Panc1 (cell line): ENCODE data around the gene ITGB6. TPM values are rescaled to one million over a fixed set of nuclear protein-coding genes. Genes with fewer than 3 reads are reported as not detected.
A peak's percentile ranks its signal among the peaks of the same experiment; 100 is the strongest.

ENCODE experiments used
- ATAC-seq: fragments of 200-7000 bp; cut with Tn5 transposase; 2 replicates; pipeline ENCODE4 v1.9.1; 2020; ENCODE audit warnings: mild to moderate bottlenecking, moderate library complexity
- BruUV-seq: library from RNA; stranded (reverse); fragments of 400-500 nt; replicated peaks from 2 replicates; lab custom pipeline; 2021; lab: Mats Ljungman, UMichigan
- CTCF ChIA-PET: fragments of 300-600 bp; sonication (Branson Sonifier 250); formaldehyde crosslinking; loops from one replicate; lab custom pipeline; 2022; ENCODE audit warnings: antibody characterized with exemption; lab: Charles Lee
- POLR2A ChIA-PET: fragments of 300-600 bp; sonication (Branson Sonifier 250); formaldehyde crosslinking; loops from one replicate; lab custom pipeline; 2022; ENCODE audit warnings: antibody characterized with exemption; lab: Charles Lee
- DNase-seq: peaks from one replicate; pipeline ENCODE4 v3.0.0-alpha.2; 2010; ENCODE audit warnings: low read depth, low spot score
- H3K27ac ChIP-seq: 2 replicates; pipeline ENCODE4 v1.5.1; 2011; ENCODE audit warnings: mild to moderate bottlenecking, low read length, inconsistent platforms
- H3K27me3 ChIP-seq: fragments of 200-500 bp; sonication (Bioruptor generic); 2 replicates; pipeline ENCODE4 v1.6.0; 2014; ENCODE audit warnings: low read length, inconsistent platforms; ENCODE audit not compliant: control insufficient read depth, insufficient read depth
- H3K36me3 ChIP-seq: fragments of 200-500 bp; sonication (Bioruptor generic); 2 replicates; pipeline ENCODE4 v1.5.1; 2014; ENCODE audit warnings: inconsistent platforms, mild to moderate bottlenecking, low read length, moderate library complexity; ENCODE audit not compliant: control insufficient read depth, insufficient read depth
- H3K4me1 ChIP-seq: 2 replicates; pipeline ENCODE4 v1.5.1; 2011; ENCODE audit warnings: inconsistent platforms, mild to moderate bottlenecking, low read length, moderate library complexity; ENCODE audit not compliant: control insufficient read depth, insufficient read depth
- H3K4me3 ChIP-seq, 2 experiments: 2 replicates each; pipeline ENCODE4 v1.5.1; 2011 to 2012; ENCODE audit warnings: low read depth in 2 of 2, low read length in 2 of 2, mild to moderate bottlenecking in 2 of 2, inconsistent platforms in 1 of 2, moderate library complexity in 1 of 2
- H3K9me3 ChIP-seq: fragments of 200-500 bp; sonication (Bioruptor generic); 2 replicates; pipeline ENCODE4 v1.5.1; 2014; ENCODE audit warnings: low read depth, mild to moderate bottlenecking, inconsistent platforms, low read length, moderate library complexity; ENCODE audit not compliant: control insufficient read depth, insufficient read depth
- CTCF ChIP-seq: fragments of 450-650 bp; IDR thresholded peaks from 2 replicates; pipeline ENCODE4 v1.5.1; 2017; ENCODE audit warnings: mild to moderate bottlenecking
- POLR2AphosphoS5 ChIP-seq: IDR thresholded peaks from 2 replicates; pipeline ENCODE4 v1.6.1; 2012; ENCODE audit warnings: mild to moderate bottlenecking, low read depth, low read length, moderate library complexity
- REST ChIP-seq, 2 experiments: IDR thresholded peaks; 2 replicates each; pipeline ENCODE4 v1.6.1; 2011 to 2012; ENCODE audit warnings: low read depth in 2 of 2, control low read depth in 1 of 2, low read length in 1 of 2, mild to moderate bottlenecking in 1 of 2, moderate library complexity in 1 of 2; ENCODE audit not compliant: insufficient read depth in 1 of 2
- SIN3A ChIP-seq: IDR thresholded peaks from 2 replicates; pipeline ENCODE4 v1.6.1; 2012; ENCODE audit warnings: low read depth, mild to moderate bottlenecking, low read length, moderate library complexity, borderline replicate concordance; ENCODE audit not compliant: insufficient read depth
- TCF7L2 ChIP-seq: IDR thresholded peaks from 2 replicates; pipeline ENCODE4 v1.6.1; 2011; ENCODE audit warnings: mild to moderate bottlenecking, low read depth, low read length, inconsistent platforms
- in situ Hi-C: cut with HindIII; loops from 2 replicates; pipeline ENCODE4 v1.10.0; 2016; ENCODE audit warnings: low sequenced_read_pairs, low pct_unique_long_range_greater_than_20kb
- intact Hi-C: fragments of 100-400 bp; cut with micrococcal nuclease; formaldehyde crosslinking; loops from one replicate; pipeline ENCODE4 v1.10.0; 2022; ENCODE audit not compliant: unreplicated experiment
- total RNA-seq: library from RNA; stranded (reverse); gene quantifications from one replicate; pipeline ENCODE4 v1.2.1, GENCODE V29; 2021; ENCODE audit not compliant: unreplicated experiment

The ITGB6 gene
- total RNA-seq, 1 experiment from 2014 or later, result 0.08 TPM

GRCh38 chr2:160232905-160233475, 32.9 kb upstream of the ITGB6 start:
- H3K9me3 ChIP-seq, result no peaks in the 10 kb centered on the region
- intact Hi-C loops (no loop called here), in situ Hi-C loops (no loop called here)
- H3K27ac ChIP-seq, result 0 out of 2 replicates have a peak overlapping the region, but pooled peaks have one; percentile 23
- no TSS peak for BruUV-seq
- H3K27me3 ChIP-seq, result no peaks in the 10 kb centered on the region
- H3K4me3 ChIP-seq, result no peak overlapping the region
- DNase-seq (no peak), ATAC-seq (no peak)
- H3K36me3 ChIP-seq, result no peaks in the 10 kb centered on the region
- no peak for TF ChIP-seq TCF7L2
- no peak for TF ChIP-seq SIN3A
- no peak for TF ChIP-seq CTCF
- TF ChIP-seq POLR2AphosphoS5, result no peak
- no peak for TF ChIP-seq REST (IDR thresholded peaks at IDR 0.05; ENCODE audit: insufficient read depth in 1 of 2, low read depth in 2 of 2, low read length in 1 of 2)
- POLR2A ChIA-PET, result no interaction called here
- peaks cover 18% of the 10 kb centered on the region for H3K4me1 ChIP-seq
- CTCF ChIA-PET, result no interaction called here

DNA sequence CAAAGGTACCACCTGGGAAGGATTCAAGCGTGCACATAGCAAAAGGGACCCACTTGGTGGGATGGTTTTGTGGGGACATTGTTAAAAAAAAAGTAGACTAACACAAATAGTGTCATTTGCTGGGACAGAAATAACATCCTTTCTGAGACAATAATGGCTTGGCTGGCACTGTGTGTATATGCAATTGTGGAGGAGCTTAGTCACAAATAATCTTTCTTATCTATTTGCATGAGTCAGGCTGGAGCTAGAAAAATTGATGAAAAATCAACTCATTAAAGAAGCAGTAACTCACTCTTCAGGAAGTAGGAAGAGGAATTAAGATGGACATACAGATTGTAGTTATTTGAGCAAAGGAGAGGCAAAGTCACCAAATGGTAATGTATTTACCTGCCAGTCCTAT, 29.5 kb upstream of the ITGB6 start:
- intact Hi-C loops (no loop called here), in situ Hi-C loops (no loop called here)

More for the DNA sequence above, 29.5 kb upstream of the ITGB6 start:
- ATAC-seq (peak; percentile 66), DNase-seq (no peak)
- Histone ChIP-seq H3K4me1 (peaks cover 51% of the 10 kb centered on the region), H3K9me3 (no peaks in the 10 kb centered on the region), H3K36me3 (no peaks in the 10 kb centered on the region), H3K4me3 (no peak overlapping the region), H3K27me3 (no peaks in the 10 kb centered on the region), H3K27ac (peak overlapping the region; percentile 83)
- no peak for TF ChIP-seq SIN3A
- TF ChIP-seq TCF7L2, result no peak
- ChIA-PET CTCF (no interaction called here), POLR2A (no interaction called here)
- BruUV-seq, result no TSS peak
